Smooth muscle cell (in vitro differentiated cells): ENCODE data around the gene MTFP1. TPM values are rescaled to one million over a fixed set of nuclear protein-coding genes. Genes with fewer than 3 reads are reported as not detected.
"Not testable (repeated sequence)": the region's sequence is repeated elsewhere in the genome, so short reads cannot be mapped to it uniquely, and the experiment has no call there.

Experiments used
- DNase-seq: peaks from one replicate; lab custom pipeline; 2025; ENCODE audit not compliant: unreplicated experiment; lab: John Stamatoyannopoulos, UW
- H2AFZ ChIP-seq: fragments of 200-600 bp; sonication (generic); 2 replicates; pipeline ENCODE4 v1.6.0; 2016; ENCODE audit warnings: antibody characterized with exemption, low read depth, mild to moderate bottlenecking
- H3F3A ChIP-seq: fragments of 200-600 bp; sonication (generic); 2 replicates; pipeline ENCODE4 v1.6.0; 2017; ENCODE audit warnings: antibody characterized with exemption, low read depth
- H3K27ac ChIP-seq: fragments of 200-600 bp; sonication (generic); 2 replicates; pipeline ENCODE4 v1.5.1; 2016; ENCODE audit warnings: low read depth, mild to moderate bottlenecking
- H3K27me3 ChIP-seq: fragments of 200-600 bp; sonication (generic); 2 replicates; pipeline ENCODE4 v1.6.1; 2016; ENCODE audit warnings: low read depth, mild to moderate bottlenecking
- H3K36me3 ChIP-seq: fragments of 200-600 bp; sonication (generic); 2 replicates; pipeline ENCODE4 v1.5.1; 2016; ENCODE audit warnings: low read depth
- H3K4me1 ChIP-seq: fragments of 200-600 bp; sonication (generic); 2 replicates; pipeline ENCODE4 v1.5.1; 2016; ENCODE audit warnings: low read depth
- H3K4me2 ChIP-seq: fragments of 200-600 bp; sonication (generic); 2 replicates; pipeline ENCODE4 v1.6.0; 2016; ENCODE audit warnings: mild to moderate bottlenecking
- H3K4me3 ChIP-seq: fragments of 200-600 bp; sonication (generic); 2 replicates; pipeline ENCODE4 v1.5.1; 2016; ENCODE audit warnings: mild to moderate bottlenecking
- H3K79me2 ChIP-seq: fragments of 200-600 bp; sonication (generic); 2 replicates; pipeline ENCODE4 v1.6.0; 2016; ENCODE audit warnings: low read depth, mild to moderate bottlenecking
- H3K9ac ChIP-seq: fragments of 200-600 bp; sonication (generic); 2 replicates; pipeline ENCODE4 v1.6.0; 2016; ENCODE audit warnings: low read depth
- H3K9me3 ChIP-seq: fragments of 200-600 bp; sonication (generic); replicated peaks from 2 replicates; pipeline ENCODE4 v1.5.1; 2016; ENCODE audit warnings: low read depth
- H4K20me1 ChIP-seq: fragments of 200-600 bp; sonication (generic); 2 replicates; pipeline ENCODE4 v1.6.0; 2016; ENCODE audit warnings: low read depth
- WGBS: methylation state at CpG from one replicate; pipeline ENCODE4 v1.1.7; 2016; ENCODE audit warnings: low lambda C conversion rate; 5-methylcytosine and 5-hydroxymethylcytosine counted together
- polyA plus RNA-seq: library from polyadenylated mRNA; unstranded; fragments of >200 nt; fragmentation: Nextera tagmentation; extraction: Ambion mirVana; gene quantifications from 2 replicates; pipeline ENCODE4 v1.2.1, GENCODE V29; 2016
- total RNA-seq: library from RNA; depleted of rRNA; stranded (reverse); fragments of >200 nt; gene quantifications from 2 replicates; pipeline ENCODE4 v1.2.3, GENCODE V29; 2014
- TF ChIP-seq, protein P1 (sequence below): fragments of 200-600 bp; sonication (generic); IDR thresholded peaks from 2 replicates; pipeline ENCODE4 v1.5.1; 2017; ENCODE audit warnings: borderline replicate concordance, mild to moderate bottlenecking, antibody characterized with exemption; ENCODE audit not compliant: insufficient read depth, poor library complexity, severe bottlenecking

Gene MTFP1
- total and polyA plus RNA-seq, 2 experiments from 2014 or later: 14.4 to 30.9 TPM

DNA sequence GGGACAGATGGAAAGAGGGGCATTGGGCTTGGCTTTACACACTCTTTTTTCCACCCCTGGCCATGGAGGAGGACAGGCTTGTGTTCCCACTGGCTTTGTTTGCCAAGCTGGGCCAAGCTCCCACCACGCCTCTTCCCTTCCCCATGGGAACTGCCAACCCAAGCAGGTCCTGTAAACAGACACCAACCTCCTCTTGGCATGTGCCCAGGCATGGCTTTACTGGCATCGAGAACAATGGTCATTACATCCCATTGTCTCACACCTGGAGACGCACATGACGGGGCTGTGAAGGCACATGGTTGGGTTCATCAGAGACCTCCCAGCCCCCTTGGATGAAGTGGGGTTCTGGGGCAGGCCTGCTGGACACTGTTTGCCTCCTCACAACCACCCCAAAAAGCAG is 34.6 kb downstream of the MTFP1 start:
- Histone ChIP-seq H2AFZ (no peak overlapping the region), H4K20me1 (no peaks in the 10 kb centered on the region), H3K4me2 (no peak overlapping the region), H3K27me3 (no peaks in the 10 kb centered on the region), H3K79me2 (no peaks in the 10 kb centered on the region), H3K4me3 (no peak overlapping the region), H3K4me1 (no peaks in the 10 kb centered on the region), H3K9me3 (no peaks in the 10 kb centered on the region), H3K36me3 (no peaks in the 10 kb centered on the region), H3F3A (no peaks in the 10 kb centered on the region), H3K9ac (no peak overlapping the region), H3K27ac (no peak overlapping the region)
- TF ChIP-seq, protein P1, sequence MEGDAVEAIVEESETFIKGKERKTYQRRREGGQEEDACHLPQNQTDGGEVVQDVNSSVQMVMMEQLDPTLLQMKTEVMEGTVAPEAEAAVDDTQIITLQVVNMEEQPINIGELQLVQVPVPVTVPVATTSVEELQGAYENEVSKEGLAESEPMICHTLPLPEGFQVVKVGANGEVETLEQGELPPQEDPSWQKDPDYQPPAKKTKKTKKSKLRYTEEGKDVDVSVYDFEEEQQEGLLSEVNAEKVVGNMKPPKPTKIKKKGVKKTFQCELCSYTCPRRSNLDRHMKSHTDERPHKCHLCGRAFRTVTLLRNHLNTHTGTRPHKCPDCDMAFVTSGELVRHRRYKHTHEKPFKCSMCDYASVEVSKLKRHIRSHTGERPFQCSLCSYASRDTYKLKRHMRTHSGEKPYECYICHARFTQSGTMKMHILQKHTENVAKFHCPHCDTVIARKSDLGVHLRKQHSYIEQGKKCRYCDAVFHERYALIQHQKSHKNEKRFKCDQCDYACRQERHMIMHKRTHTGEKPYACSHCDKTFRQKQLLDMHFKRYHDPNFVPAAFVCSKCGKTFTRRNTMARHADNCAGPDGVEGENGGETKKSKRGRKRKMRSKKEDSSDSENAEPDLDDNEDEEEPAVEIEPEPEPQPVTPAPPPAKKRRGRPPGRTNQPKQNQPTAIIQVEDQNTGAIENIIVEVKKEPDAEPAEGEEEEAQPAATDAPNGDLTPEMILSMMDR: no peak
- DNase-seq: no peak
- 92% methylated on average over 4 of the region's 4 CpGs for WGBS

DNA sequence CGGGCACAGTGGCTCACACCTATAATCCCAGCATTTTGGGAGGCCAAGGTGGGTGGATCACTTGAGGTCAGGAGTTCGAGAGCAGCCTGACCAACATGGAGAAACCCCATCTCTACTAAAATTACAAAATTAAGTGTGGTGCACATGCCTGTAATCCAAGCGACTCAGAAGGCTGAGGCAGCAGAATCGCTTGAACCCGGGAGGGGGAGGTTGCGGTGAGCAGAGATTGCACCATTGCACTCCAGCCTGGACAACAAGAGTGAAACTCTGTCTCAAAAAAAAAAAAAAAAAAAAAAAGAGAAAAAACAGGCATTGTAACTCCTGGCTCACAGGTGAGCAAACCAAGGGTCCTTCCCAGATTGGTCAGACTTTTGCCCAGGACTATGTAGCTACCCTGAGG is 35.0 kb downstream of the MTFP1 start:
- WGBS: 95% methylated on average over 6 of the region's 6 CpGs

DNA sequence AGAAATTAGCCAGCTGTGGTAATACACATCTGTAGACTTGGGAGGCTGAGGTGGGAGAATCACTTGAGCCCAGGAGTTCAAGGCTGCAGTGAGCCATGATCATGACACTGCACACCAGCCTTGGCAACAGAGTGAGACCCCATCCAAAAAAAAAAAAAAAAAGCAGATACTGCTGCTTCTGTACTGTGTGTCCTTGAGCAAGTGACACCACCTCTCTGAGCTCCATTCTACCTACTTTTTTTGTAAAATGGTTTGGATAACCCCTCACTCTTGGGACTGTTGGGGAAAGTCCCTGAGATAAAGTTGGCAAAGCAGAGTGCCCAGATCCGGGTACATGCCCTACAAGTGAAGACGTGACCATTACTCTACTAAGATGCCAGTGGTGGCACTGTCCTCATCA is 43.6 kb downstream of the MTFP1 start:
- Histone ChIP-seq H3K4me2 (no peak overlapping the region), H3K27ac (no peak overlapping the region), H3K27me3 (peaks cover 38% of the 10 kb centered on the region), H3K9me3 (no peaks in the 10 kb centered on the region), H3K79me2 (no peaks in the 10 kb centered on the region), H3K4me1 (no peaks in the 10 kb centered on the region), H3F3A (no peaks in the 10 kb centered on the region), H3K36me3 (no peaks in the 10 kb centered on the region), H3K4me3 (no peak overlapping the region), H4K20me1 (no peaks in the 10 kb centered on the region), H3K9ac (no peak overlapping the region), H2AFZ (no peak overlapping the region)
- 33% methylated on average over 2 of the region's 2 CpGs for WGBS
- TF ChIP-seq, protein P1: no peak
- DNase-seq: no peak

More for the DNA sequence above, 35.0 kb downstream of the MTFP1 start:
- not testable (repeated sequence) for H3K36me3 ChIP-seq, H3F3A ChIP-seq, H3K9ac ChIP-seq, H4K20me1 ChIP-seq, H2AFZ ChIP-seq, H3K27ac ChIP-seq, H3K4me2 ChIP-seq, H3K79me2 ChIP-seq, H3K4me1 ChIP-seq, DNase-seq, H3K4me3 ChIP-seq, H3K27me3 ChIP-seq, H3K9me3 ChIP-seq

DNA sequence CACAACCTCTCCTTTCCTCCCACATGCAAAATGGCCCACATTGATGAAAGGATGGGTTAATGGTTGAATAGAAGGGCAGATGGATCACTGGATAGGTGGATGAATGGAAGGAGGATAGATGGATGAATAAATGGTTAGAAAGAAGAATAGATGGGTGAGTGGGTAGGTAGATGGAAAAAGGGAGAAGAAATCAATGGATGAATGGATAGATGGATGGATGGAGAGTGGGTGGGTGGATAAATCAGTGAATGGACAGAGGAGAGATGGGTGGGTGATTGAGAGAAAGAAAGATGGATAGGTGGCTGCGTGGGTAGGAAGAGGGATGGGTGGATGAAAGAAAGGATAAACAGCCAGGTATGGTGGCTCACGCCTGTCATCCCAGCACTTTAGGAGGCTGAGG is 45.1 kb downstream of the MTFP1 start:
- no peaks in the 10 kb centered on the region for H3K79me2 ChIP-seq
- no peak overlapping the region for H2AFZ ChIP-seq
- 79% methylated on average over 2 of the region's 2 CpGs for WGBS
- no peak overlapping the region for H3K4me3 ChIP-seq
- H3K4me2 ChIP-seq: no peak overlapping the region
- no peaks in the 10 kb centered on the region for H3K9me3 ChIP-seq
- no peaks in the 10 kb centered on the region for H4K20me1 ChIP-seq
- no peaks in the 10 kb centered on the region for H3F3A ChIP-seq
- TF ChIP-seq, protein P1: no peak
- H3K27me3 ChIP-seq: peaks cover 37% of the 10 kb centered on the region
- no peaks in the 10 kb centered on the region for H3K36me3 ChIP-seq
- DNase-seq: no peak
- H3K4me1 ChIP-seq: no peaks in the 10 kb centered on the region
- H3K9ac ChIP-seq: no peak overlapping the region
- no peak overlapping the region for H3K27ac ChIP-seq
